HepG2 (cell line): Measurements from ENCODE around the gene TREX2. TPM values are rescaled to one million over a fixed set of nuclear protein-coding genes. Genes with fewer than 3 reads are reported as not detected.

ENCODE experiments used
- NRL ChIP-seq: sonication (generic); formaldehyde crosslinking; IDR thresholded peaks from 2 replicates; pipeline ENCODE4 v1.5.0; 2020; ENCODE audit warnings: missing genetic modification reagents, mild to moderate bottlenecking, moderate library complexity, borderline replicate concordance
- PHF20 ChIP-seq: sonication (generic); formaldehyde crosslinking; IDR thresholded peaks from 2 replicates; pipeline ENCODE4 v1.5.0; 2020; ENCODE audit warnings: mild to moderate bottlenecking, missing genetic modification reagents
- PHF8 ChIP-seq: sonication (generic); formaldehyde crosslinking; IDR thresholded peaks from 2 replicates; pipeline ENCODE4 v1.5.0; 2020; ENCODE audit warnings: missing genetic modification reagents
- RNF219 ChIP-seq: sonication (generic); formaldehyde crosslinking; IDR thresholded peaks from 2 replicates; pipeline ENCODE4 v1.5.0; 2020; ENCODE audit warnings: mild to moderate bottlenecking, missing genetic modification reagents
- ZC3H13 ChIP-seq: sonication (generic); formaldehyde crosslinking; IDR thresholded peaks from 2 replicates; pipeline ENCODE4 v1.8.1; 2023; ENCODE audit warnings: mild to moderate bottlenecking, missing genetic modification reagents, moderate library complexity
- ZNF430 ChIP-seq: sonication (generic); formaldehyde crosslinking; IDR thresholded peaks from 2 replicates; pipeline ENCODE4 v1.9.0; 2021; ENCODE audit warnings: mild to moderate bottlenecking, missing genetic modification reagents
- ZNF615 ChIP-seq: sonication (generic); formaldehyde crosslinking; IDR thresholded peaks from 2 replicates; pipeline ENCODE4 v1.5.0; 2020; ENCODE audit warnings: mild to moderate bottlenecking, missing genetic modification reagents, borderline replicate concordance
- ZNF761 ChIP-seq: sonication (generic); formaldehyde crosslinking; conservative IDR thresholded peaks from 2 replicates; pipeline ENCODE4 v1.4.0; 2020; ENCODE audit warnings: mild to moderate bottlenecking, missing genetic modification reagents
- ZSCAN12 ChIP-seq: sonication (generic); formaldehyde crosslinking; IDR thresholded peaks from 2 replicates; pipeline ENCODE4 v1.9.0; 2021; ENCODE audit warnings: mild to moderate bottlenecking, missing genetic modification reagents
- polyA plus RNA-seq, 8 experiments: library from polyadenylated mRNA; depleted of rRNA in 3 of 8; stranded (reverse) in 7 of 8; unstranded in 1 of 8; fragments of >200 nt; fragmentation: Illumina TruSeq in 4 of 8; extraction: Trizol in 4 of 8; gene quantifications; 2 replicates each; pipeline versions ENCODE4 v1.2.1 to v1.2.3, GENCODE V29; 2011 to 2016; ENCODE audit warnings: low read depth in 4 of 8, missing spikeins in 1 of 8, mixed read lengths in 1 of 8; ENCODE audit not compliant: insufficient read depth in 1 of 8
- total RNA-seq, 5 experiments: library from RNA; depleted of rRNA; stranded (reverse); fragments of >200 nt; fragmentation: Illumina TruSeq; extraction: Trizol; gene quantifications; 2 replicates each; pipeline ENCODE4 v1.2.3, GENCODE V29; 2016; ENCODE audit warnings: low read depth in 1 of 5
- TF ChIP-seq, protein P1 (sequence below): sonication (generic); formaldehyde crosslinking; IDR thresholded peaks from one replicate; pipeline ENCODE4 v1.5.1; 2020; ENCODE audit warnings: mild to moderate bottlenecking, missing genetic modification reagents; ENCODE audit errors: not compliant biosample characterization
- TF ChIP-seq, protein P2 (sequence below): IDR thresholded peaks from 2 replicates; pipeline ENCODE4 v1.6.1; 2012; ENCODE audit warnings: inconsistent platforms

TREX2 gene
- total and polyA plus RNA-seq, 2 of the 13 experiments (the other 11 are each of a cell fraction or from before 2014, with no cell fraction given), result 0.13 to 0.18 TPM

- TF ChIP-seq, protein P1, sequence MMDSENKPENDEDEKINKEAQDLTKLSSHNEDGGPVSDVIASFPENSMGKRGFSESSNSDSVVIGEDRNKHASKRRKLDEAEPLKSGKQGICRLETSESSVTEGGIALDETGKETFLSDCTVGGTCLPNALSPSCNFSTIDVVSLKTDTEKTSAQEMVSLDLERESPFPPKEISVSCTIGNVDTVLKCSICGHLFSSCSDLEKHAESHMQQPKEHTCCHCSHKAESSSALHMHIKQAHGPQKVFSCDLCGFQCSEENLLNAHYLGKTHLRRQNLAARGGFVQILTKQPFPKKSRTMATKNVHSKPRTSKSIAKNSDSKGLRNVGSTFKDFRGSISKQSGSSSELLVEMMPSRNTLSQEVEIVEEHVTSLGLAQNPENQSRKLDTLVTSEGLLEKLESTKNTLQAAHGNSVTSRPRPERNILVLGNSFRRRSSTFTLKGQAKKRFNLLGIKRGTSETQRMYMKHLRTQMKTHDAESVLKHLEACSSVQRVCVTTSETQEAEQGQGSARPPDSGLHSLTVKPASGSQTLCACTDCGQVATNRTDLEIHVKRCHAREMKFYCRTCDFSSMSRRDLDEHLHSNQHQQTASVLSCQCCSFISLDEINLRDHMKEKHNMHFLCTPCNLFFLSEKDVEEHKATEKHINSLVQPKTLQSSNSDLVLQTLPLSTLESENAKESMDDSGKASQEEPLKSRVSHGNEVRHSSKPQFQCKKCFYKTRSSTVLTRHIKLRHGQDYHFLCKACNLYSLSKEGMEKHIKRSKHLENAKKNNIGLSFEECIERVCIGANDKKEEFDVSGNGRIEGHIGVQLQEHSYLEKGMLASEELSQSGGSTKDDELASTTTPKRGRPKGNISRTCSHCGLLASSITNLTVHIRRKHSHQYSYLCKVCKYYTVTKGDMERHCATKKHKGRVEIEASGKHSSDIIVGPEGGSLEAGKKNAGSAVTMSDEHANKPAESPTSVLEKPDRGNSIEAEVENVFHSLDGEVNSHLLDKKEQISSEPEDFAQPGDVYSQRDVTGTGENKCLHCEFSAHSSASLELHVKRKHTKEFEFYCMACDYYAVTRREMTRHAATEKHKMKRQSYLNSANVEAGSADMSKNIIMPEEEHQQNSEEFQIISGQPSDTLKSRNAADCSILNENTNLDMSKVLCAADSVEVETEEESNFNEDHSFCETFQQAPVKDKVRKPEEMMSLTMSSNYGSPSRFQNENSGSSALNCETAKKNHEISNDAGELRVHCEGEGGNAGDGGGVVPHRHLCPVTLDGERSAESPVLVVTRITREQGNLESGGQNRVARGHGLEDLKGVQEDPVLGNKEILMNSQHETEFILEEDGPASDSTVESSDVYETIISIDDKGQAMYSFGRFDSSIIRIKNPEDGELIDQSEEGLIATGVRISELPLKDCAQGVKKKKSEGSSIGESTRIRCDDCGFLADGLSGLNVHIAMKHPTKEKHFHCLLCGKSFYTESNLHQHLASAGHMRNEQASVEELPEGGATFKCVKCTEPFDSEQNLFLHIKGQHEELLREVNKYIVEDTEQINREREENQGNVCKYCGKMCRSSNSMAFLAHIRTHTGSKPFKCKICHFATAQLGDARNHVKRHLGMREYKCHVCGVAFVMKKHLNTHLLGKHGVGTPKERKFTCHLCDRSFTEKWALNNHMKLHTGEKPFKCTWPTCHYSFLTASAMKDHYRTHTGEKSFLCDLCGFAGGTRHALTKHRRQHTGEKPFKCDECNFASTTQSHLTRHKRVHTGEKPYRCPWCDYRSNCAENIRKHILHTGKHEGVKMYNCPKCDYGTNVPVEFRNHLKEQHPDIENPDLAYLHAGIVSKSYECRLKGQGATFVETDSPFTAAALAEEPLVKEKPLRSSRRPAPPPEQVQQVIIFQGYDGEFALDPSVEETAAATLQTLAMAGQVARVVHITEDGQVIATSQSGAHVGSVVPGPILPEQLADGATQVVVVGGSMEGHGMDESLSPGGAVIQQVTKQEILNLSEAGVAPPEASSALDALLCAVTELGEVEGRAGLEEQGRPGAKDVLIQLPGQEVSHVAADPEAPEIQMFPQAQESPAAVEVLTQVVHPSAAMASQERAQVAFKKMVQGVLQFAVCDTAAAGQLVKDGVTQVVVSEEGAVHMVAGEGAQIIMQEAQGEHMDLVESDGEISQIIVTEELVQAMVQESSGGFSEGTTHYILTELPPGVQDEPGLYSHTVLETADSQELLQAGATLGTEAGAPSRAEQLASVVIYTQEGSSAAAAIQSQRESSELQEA, result no peak
- TF ChIP-seq PHF20 (CRISPR knock-in tag), result no peak
- no peak for TF ChIP-seq ZSCAN12
- no peak for TF ChIP-seq ZNF615
- TF ChIP-seq RNF219 (CRISPR knock-in tag), result no peak
- TF ChIP-seq NRL (CRISPR knock-in tag), result no peak
- TF ChIP-seq, protein P2, sequence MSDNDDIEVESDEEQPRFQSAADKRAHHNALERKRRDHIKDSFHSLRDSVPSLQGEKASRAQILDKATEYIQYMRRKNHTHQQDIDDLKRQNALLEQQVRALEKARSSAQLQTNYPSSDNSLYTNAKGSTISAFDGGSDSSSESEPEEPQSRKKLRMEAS, result no peak
- TF ChIP-seq ZNF761 (CRISPR knock-in tag), result no peak
- no peak for TF ChIP-seq ZNF430 (CRISPR knock-in tag)
- TF ChIP-seq ZC3H13 (CRISPR knock-in tag), result no peak
- TF ChIP-seq PHF8, result no peak
These were observed 2.2 kb downstream of the TREX2 start (continued) for GRCh38 chrX:153443476-153444332.
